Measurements from ENCODE around the gene FMN2. TPM values are rescaled to one million over a fixed set of nuclear protein-coding genes. Genes with fewer than 3 reads are reported as not detected.
"Not testable (repeated sequence)": the region's sequence is repeated elsewhere in the genome, so short reads cannot be mapped to it uniquely, and the experiment has no call there.

Gene FMN2
- total RNA-seq, 4 donors from 2014 or later, result 0.11 to 0.89 TPM; not detected in 2

- WGBS, result 86% methylated on average over 5 of the region's 5 CpGs
These were observed 315.7 kb downstream of the FMN2 start for GRCh38 chr1:240407407-240407806.

GRCh38 chr1:240409615-240410014 lies 317.9 kb downstream of the FMN2 start:
- no peak for DNase-seq (ENCODE audit: low spot score in 2 of 2)
- Histone ChIP-seq H3K4me1 (no peaks in the 10 kb centered on the region), H3K27ac (no peak overlapping the region), H3K9me3 (no peaks in the 10 kb centered on the region), H3K27me3 (no peaks in the 10 kb centered on the region), H3K36me3 (no peaks in the 10 kb centered on the region), H3K4me3 (no peak overlapping the region)
- TF ChIP-seq EP300 (IDR thresholded peaks at IDR 0.05) (no peak), POLR2AphosphoS5 (IDR thresholded peaks at IDR 0.05) (no peak), CTCF (IDR thresholded peaks at IDR 0.05) (no peak), POLR2A (IDR thresholded peaks at IDR 0.05) (no peak)

More at GRCh38 chr1:240407407-240407806, 315.7 kb downstream of the FMN2 start:
- H3K27ac ChIP-seq, result no peak overlapping the region
- TF ChIP-seq CTCF (IDR thresholded peaks at IDR 0.05) (no peak), EP300 (IDR thresholded peaks at IDR 0.05) (no peak), POLR2A (IDR thresholded peaks at IDR 0.05) (no peak), POLR2AphosphoS5 (IDR thresholded peaks at IDR 0.05) (no peak)
- no peak overlapping the region for H3K4me3 ChIP-seq
- H3K27me3 ChIP-seq, result no peaks in the 10 kb centered on the region
- H3K36me3 ChIP-seq, result no peaks in the 10 kb centered on the region
- H3K4me1 ChIP-seq, result no peaks in the 10 kb centered on the region
- DNase-seq (ENCODE audit: low spot score in 2 of 2), result no peak
- H3K9me3 ChIP-seq, result no peaks in the 10 kb centered on the region

GRCh38 chr1:240413732-240414131 lies 322.0 kb downstream of the FMN2 start:
- Histone ChIP-seq H3K4me3 (no peak overlapping the region), H3K27me3 (no peaks in the 10 kb centered on the region), H3K9me3 (no peaks in the 10 kb centered on the region), H3K36me3 (no peaks in the 10 kb centered on the region), H3K4me1 (no peaks in the 10 kb centered on the region), H3K27ac (no peak overlapping the region)
- no peak for DNase-seq (ENCODE audit: low spot score in 2 of 2)
- WGBS, result 75% methylated on average over 5 of the region's 5 CpGs
- no peak for TF ChIP-seq CTCF (IDR thresholded peaks at IDR 0.05)
- no peak for TF ChIP-seq POLR2AphosphoS5 (IDR thresholded peaks at IDR 0.05)
- TF ChIP-seq EP300 (IDR thresholded peaks at IDR 0.05), result no peak
- TF ChIP-seq POLR2A (IDR thresholded peaks at IDR 0.05), result no peak

GRCh38 chr1:240414237-240414636 lies 322.6 kb downstream of the FMN2 start:
- DNase-seq (ENCODE audit: low spot score in 2 of 2), result no peak

GRCh38 chr1:240415011-240415410 lies 323.3 kb downstream of the FMN2 start:
- WGBS, result 94% methylated on average over 1 of the region's 1 CpG
- not testable (repeated sequence) for H3K9me3 ChIP-seq; H3K4me1 ChIP-seq; H3K27me3 ChIP-seq; H3K27ac ChIP-seq; DNase-seq (ENCODE audit: low spot score in 2 of 2); H3K4me3 ChIP-seq; H3K36me3 ChIP-seq

More at GRCh38 chr1:240414237-240414636, 322.6 kb downstream of the FMN2 start:
- H3K4me1 ChIP-seq, result no peaks in the 10 kb centered on the region
- no peak overlapping the region for H3K4me3 ChIP-seq
- no peaks in the 10 kb centered on the region for H3K36me3 ChIP-seq
- TF ChIP-seq CTCF (IDR thresholded peaks at IDR 0.05) (no peak), POLR2A (IDR thresholded peaks at IDR 0.05) (no peak), EP300 (IDR thresholded peaks at IDR 0.05) (no peak), POLR2AphosphoS5 (IDR thresholded peaks at IDR 0.05) (no peak)
- no peaks in the 10 kb centered on the region for H3K9me3 ChIP-seq
- no peaks in the 10 kb centered on the region for H3K27me3 ChIP-seq
- 53% methylated on average over 6 of the region's 6 CpGs for WGBS
- no peak overlapping the region for H3K27ac ChIP-seq

GRCh38 chr1:240415532-240415931 lies 323.8 kb downstream of the FMN2 start:
- Histone ChIP-seq H3K27me3 (no peaks in the 10 kb centered on the region), H3K9me3 (no peaks in the 10 kb centered on the region), H3K36me3 (no peaks in the 10 kb centered on the region), H3K4me3 (no peak overlapping the region), H3K27ac (no peak overlapping the region), H3K4me1 (no peaks in the 10 kb centered on the region)
- no peak for DNase-seq (ENCODE audit: low spot score in 2 of 2)
- WGBS, result 64% methylated on average over 4 of the region's 4 CpGs
- TF ChIP-seq POLR2A (IDR thresholded peaks at IDR 0.05), result no peak
- TF ChIP-seq CTCF (IDR thresholded peaks at IDR 0.05), result no peak
- TF ChIP-seq EP300 (IDR thresholded peaks at IDR 0.05), result no peak
- no peak for TF ChIP-seq POLR2AphosphoS5 (IDR thresholded peaks at IDR 0.05)
